ENCODE results near the gene CCR2.
"Not testable (repeated sequence)": the region's sequence is repeated elsewhere in the genome, so short reads cannot be mapped to it uniquely, and the experiment has no call there.

The CCR2 gene

DNA sequence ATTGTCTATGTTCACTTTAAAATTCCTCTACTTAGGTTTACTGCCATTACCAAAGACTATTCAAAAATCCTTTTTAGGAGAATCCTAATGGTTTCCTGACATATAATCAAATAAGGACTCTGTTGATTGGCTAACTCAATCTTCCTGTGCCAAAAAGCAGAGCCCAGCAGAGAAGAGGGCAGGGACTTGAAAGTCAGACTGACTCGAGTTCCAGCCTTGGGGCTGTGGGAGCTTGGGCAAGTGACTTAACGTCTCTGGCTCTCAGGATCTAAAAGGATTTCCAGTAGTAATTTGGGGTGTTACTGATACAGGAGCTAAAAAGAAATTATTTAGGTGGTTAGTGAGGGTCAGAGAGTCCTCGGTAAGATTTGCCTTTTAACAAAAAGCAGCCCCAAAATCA is 27.7 kb downstream of the CCR2 start:
- no peak for DNase-seq

DNA sequence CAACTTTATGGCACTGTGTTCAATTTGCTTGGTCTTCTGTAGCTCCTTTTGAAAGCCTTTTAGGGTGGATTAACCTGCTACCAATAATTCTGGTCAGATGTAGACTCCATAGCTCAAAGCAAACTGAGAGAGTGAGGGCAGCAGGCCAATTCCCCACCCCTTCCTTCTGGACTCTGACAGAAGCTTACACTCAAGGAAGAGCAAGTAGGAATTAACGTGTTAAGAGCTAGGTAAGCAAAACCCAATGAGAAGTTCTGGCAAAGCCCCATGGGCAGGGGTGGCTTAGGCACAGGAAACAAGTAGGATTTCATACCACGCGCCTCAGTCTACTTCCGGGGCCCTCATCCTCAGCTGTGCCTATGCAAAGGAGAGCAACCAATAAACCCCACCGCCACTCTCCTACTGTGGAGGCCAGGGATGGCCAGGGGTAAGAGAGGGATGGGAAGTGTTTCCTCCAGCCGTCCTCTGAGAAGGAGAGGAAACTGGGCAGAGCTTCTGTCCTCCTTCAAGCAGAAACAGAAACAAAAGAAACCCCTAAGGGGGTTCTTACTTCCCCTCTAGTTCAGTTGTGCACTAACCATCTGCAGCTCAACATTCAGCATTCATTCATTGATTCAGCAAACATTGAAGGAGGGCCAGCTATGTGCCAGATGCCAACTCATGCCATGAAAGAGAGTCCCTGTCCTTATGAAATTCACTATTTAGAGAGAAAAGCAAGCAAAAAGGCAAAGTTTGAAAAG is 29.5 kb downstream of the CCR2 start:
- no peak for DNase-seq

GRCh38 chr3:46383951-46384330 is 30.0 kb downstream of the CCR2 start:
- no peak for DNase-seq

- no peak for DNase-seq
Observed at GRCh38 chr3:46386205-46386604, 32.3 kb downstream of the CCR2 start.

DNA sequence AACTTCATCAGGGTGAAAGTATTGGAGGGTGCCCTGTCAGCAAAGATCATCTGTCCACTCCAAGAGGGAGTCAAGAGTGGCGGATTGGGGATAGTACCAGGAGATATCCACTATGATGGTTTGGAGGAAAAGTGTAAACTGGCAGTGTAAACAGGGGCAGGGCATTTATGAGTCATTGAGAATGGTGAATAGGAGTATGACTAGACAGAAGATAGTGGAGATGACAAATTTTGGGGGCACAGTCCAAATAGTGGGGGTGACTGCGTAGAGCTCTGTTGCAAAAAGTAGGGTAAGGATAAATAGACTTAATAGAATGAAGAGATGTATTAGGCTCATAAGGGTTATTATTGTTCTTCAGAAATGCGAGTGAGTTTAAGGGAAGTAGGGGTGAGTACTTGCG is 34.9 kb downstream of the CCR2 start:
- DNase-seq, result not testable (repeated sequence)

DNA sequence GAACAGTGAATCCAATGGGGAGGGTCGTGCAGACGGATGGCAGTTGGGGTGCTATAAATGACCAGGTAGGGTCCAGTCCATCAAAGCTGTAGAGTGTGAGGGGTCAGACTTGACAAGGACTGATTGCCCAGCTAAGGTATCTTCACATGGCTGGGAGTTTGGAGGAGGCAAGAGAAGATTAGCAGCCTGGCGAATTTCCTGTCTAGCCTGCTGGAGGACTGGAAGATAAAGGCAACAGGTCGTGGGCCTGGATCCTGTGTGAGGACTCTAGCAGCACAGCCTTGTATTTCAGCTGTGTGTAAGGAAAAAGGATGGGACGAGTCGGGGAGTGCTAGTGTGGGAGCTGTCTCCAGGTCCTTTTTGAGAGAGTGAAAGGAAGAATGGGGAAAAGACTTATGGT is 35.4 kb downstream of the CCR2 start:
- no peak for DNase-seq

GRCh38 chr3:46391526-46391925 is 37.6 kb downstream of the CCR2 start:
- DNase-seq, result not testable (repeated sequence)

DNA sequence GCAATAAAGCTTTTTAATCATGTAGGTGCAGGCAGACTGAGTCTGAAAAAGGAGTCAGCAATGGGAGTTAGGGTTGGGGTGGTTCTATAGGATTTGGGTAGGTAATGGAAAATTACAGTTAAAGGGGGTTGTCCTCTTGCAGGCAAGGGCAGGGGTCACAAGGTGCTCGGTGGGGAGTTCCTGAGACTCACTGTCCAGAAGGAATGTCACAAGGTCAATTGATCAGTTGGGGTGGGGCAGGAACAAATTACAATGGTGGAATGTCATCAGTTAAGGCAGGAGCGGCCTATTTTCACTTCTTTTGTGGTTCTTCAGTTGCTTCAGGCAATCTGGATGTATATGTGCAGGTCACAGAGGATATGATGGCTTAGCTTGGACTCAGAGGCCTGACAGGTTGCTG is 39.1 kb downstream of the CCR2 start:
- no peak for DNase-seq

- no peak for DNase-seq
Observed at GRCh38 chr3:46393554-46394434, 39.9 kb downstream of the CCR2 start.

DNA sequence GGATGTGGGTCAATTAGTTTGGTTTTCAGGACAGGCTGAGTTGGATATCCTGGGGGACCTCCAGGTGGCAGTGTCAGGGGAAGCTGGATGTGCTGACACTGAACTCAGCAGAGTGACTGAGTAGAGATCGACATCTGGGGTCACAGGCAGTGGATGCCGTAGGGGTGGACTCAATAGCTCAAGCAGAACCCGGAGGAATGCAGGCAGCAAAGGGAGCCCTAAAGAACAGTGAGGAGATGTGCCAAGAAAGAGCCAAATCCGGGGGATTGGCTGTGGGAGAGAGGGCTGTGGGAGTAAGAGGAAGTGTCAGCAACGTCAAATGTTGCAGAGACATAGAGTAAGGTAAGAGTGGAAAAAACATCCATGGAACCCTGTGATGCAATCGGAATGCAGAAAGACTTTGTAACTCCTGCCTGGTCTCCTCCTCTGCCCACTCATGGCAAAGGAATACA is 41.3 kb downstream of the CCR2 start:
- no peak for DNase-seq

- no peak for DNase-seq
Observed at GRCh38 chr3:46395766-46396530, 42.0 kb downstream of the CCR2 start.

DNA sequence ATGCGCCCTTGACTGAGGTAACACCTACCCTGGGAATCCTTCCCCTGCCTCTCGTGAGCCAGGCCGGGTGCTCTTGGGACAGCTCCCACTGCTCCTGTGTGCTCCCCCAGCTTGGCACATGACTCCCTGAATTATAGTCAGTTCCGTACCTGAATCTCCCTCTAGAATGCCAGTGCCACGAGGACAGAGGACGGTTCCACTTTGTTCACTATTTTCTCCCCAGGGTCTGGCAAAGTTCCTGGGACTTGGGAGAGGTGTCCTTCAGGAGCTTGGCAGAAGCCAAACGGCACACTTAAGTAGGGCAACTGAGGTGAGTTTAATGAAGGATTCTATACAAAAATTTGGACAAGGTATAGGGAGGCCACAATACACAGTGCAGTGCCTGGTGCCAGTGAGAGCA is 43.2 kb downstream of the CCR2 start:
- DNase-seq, result no peak

GRCh38 chr3:46398186-46398955 is 44.5 kb downstream of the CCR2 start:
- no peak for DNase-seq

DNA sequence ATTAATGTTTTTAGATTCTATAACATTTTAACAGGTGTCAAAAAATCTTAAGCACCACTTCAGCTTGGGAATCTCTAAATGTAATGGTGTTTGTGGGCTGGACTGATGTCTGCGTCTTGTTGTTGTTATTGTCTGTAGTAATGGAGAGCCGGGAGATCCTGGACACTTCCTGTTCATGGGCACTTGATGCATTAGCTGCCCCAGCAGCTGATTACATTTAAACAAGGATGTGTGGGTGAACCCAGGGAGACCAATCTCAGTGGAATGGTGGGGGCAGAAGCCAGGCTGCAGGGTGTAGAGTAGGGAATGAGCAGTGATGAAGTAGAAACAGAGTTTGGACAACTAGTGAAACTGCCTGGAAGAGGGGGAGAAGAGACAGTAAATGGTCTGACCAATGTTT is 45.2 kb downstream of the CCR2 start:
- no peak for DNase-seq

- no peak for DNase-seq
Observed at GRCh38 chr3:46399557-46399956, 45.6 kb downstream of the CCR2 start.

DNA sequence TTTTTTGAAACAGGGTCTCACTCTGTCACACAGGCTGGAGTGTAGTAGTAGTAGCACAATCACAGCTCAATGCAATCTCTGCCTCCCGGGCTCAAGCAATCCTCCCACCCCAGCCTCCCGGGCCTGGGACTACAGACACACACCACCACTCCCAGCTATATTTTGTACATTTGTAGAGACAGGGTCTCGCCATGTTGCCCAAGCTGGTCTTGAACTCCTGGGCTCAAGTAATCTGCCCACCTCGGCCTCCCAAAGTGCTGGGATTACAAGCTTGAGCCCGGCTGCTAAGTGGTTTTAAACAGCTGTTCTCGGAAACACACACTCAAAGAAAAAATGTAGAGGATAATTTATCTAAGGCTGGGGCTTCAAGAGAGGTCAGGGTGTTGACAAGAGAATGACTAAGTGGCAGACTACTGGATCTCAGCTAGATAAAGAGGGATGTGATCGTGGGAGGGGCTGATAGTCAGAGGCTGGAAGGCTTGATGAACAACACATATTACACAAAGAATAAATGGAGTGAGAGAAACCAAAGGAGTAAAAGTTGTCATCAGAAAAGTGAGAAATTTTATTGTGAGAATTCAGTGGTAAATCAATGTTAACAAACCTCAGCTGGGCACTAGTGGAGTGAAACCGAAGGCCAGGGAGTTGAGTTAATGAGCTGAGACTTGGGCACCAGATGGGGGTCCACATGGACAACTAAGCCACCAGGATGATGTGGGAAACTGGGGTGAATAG is 46.3 kb downstream of the CCR2 start:
- DNase-seq, result no peak

GRCh38 chr3:46400846-46401245 is 46.9 kb downstream of the CCR2 start:
- no peak for DNase-seq

DNA sequence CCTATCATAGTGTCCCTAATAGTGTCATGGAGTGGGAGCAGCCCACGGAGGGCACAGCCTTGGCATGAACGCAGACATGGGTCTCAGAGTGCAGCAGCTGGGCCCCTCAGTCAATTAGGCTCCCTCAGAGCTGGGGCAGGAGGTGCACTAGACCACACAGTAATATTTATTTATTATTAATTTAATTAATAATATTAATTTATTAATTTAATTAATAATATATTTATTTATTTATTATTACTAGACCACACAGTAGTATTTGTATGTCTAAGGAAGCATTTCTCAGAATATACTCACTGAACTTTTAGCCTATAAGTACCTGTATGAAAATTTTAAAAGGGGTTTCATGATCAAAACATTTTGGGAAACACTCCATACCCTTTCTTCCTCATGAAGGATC is 47.7 kb downstream of the CCR2 start:
- no peak for DNase-seq

DNA sequence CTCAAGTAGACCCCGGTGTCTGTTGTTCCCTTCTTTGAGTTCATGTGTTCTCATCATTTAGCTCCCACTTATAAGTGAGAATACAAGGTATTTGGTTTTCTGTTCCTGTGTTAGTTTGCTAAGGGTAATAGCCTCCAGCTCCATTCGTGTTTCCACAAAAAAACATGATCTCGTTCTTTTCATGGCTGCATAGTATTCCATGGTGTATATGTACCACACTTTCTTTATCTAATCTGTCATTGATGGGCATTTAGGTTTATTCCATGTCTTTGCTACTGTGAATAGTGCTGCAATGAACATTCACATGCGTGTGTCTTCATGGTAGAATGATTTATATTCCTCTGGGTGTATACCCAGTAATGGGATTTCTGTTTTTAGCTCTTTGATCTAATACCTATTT is 49.0 kb downstream of the CCR2 start:
- DNase-seq, result not testable (repeated sequence)

DNA sequence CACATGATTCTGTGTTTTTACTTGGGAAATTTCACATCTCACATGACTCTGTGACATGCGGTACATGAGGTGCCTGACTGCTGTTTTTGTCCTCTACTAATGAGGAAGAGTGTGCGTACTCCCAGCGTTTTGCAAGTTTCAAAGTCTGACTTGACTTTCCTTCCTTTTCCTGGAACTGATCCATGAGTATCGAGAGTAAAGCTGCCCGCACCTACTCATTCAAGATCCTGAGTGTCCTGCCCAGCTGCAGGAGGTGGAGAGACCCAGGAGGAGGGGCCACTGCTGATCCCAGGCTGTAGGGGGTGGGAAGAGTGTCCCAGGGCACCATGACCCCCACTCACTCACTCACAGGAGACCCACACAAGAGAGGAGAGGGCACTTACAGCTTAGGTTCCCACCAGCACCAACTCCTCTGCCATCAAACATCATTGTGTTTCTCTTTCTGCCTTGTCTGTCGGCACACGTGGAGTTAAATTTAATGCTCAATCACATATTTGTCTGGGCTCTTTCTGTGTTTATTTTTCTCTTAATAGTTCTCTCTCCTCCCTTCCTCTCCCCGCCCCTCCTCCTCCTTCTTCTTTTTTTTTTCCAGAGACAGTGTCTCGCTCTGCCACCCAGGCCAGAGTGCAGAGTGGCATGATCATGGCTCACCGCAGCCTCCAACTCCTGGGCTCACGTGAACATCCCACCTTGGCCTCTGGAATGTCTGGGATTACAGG is 51.5 kb downstream of the CCR2 start:
- DNase-seq, result no peak

DNA sequence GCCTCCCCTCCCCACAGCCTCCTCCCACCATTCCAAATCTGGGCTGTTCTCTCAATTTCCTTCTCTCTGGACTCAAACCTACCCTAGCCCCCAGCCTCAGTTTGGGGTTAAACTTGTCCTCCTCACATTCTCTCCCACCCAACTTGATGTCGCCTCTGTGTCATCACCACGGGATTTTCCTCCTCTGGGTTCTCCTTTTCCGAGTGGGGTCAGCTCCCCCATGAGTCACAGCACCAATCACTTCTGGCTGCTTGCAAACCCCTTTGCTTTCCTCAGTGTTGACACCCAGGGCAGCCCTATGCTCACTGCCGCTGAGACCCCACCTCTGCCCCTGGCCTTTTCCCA is 52.5 kb downstream of the CCR2 start:
- DNase-seq, result no peak

Measured in NCI-H446 treated with DMSO at 0.1 percent for 48 hours (cell line).